ENCODE results near the gene RFC5.
A peak's percentile ranks its signal among the peaks of the same experiment; 100 is the strongest.
"Not testable (repeated sequence)": the region's sequence is repeated elsewhere in the genome, so short reads cannot be mapped to it uniquely, and the experiment has no call there.

Gene RFC5

GRCh38 chr12:118065380-118065779 is 48.9 kb downstream of the RFC5 start (continued):
- no peak for TF ChIP-seq ZNF560 (tag by site-specific recombination; IDR thresholded peaks at IDR 0.05; ENCODE audit: borderline replicate concordance)
- no peak for TF ChIP-seq KLF10 (tag by site-specific recombination; IDR thresholded peaks at IDR 0.05)
- no peak for TF ChIP-seq ZNF211 (tag by site-specific recombination; IDR thresholded peaks at IDR 0.05; ENCODE audit: low read depth)
- TF ChIP-seq GLIS1 (tag by site-specific recombination; IDR thresholded peaks at IDR 0.05) = no peak
- TF ChIP-seq ZNF426 (tag by site-specific recombination; IDR thresholded peaks at IDR 0.05) = no peak
- TF ChIP-seq ZNF747 (tag by site-specific recombination; IDR thresholded peaks at IDR 0.05) = no peak
- TF ChIP-seq OSR2 (tag by site-specific recombination; IDR thresholded peaks at IDR 0.05) = no peak

GRCh38 chr12:118068445-118068844 is 51.9 kb downstream of the RFC5 start:
- CTCF ChIA-PET = interaction anchor here (0.5 to 5.3 kb wide), 2 partner anchors 13 to 213 kb away, joined by 6 to 44 read pairs; no protein-coding TSS in a partner anchor
- Histone ChIP-seq H3K4me3 (ENCODE audit: low read depth, low read length) (no peak overlapping the region), H3K27ac (ENCODE audit: extremely low read depth, low read depth, low read length) (no peak overlapping the region), H3K9me3 (ENCODE audit: control insufficient read depth, insufficient read depth, low read depth, low read length) (no peaks in the 10 kb centered on the region), H3K4me1 (ENCODE audit: control insufficient read depth, insufficient read depth, low read length) (no peaks in the 10 kb centered on the region), H3K36me3 (ENCODE audit: control insufficient read depth in 2 of 2, insufficient read depth in 1 of 2, low read length in 2 of 2) (peaks cover 0 to under 1% of the 10 kb centered on the region in 2 experiments; a peak in 1 of 3 replicates)
- POLR2A ChIA-PET = interaction anchor here (0.6 kb wide), 1 partner anchor 32 kb away, joined by 3 read pairs; no protein-coding TSS in a partner anchor
- TF ChIP-seq ZNF654 (tag by site-specific recombination; IDR thresholded peaks at IDR 0.05; ENCODE audit: low read depth) (no peak), TRIM28 (IDR thresholded peaks at IDR 0.05; ENCODE audit: borderline replicate concordance, low read length) (no peak), ATF2 (tag by site-specific recombination; IDR thresholded peaks at IDR 0.05; ENCODE audit: low read depth) (peak; percentile 81), ZNF513 (tag by site-specific recombination; IDR thresholded peaks at IDR 0.05) (peak; percentile 85)

GRCh38 chr12:118070650-118071049 is 54.1 kb downstream of the RFC5 start:
- POLR2A ChIA-PET = interaction anchor here (0.8 kb wide), 1 partner anchor 9 kb away, joined by 7 read pairs; no protein-coding TSS in a partner anchor
- Histone ChIP-seq H3K27ac (ENCODE audit: extremely low read depth, low read depth, low read length) (no peak overlapping the region), H3K4me1 (ENCODE audit: control insufficient read depth, insufficient read depth, low read length) (no peaks in the 10 kb centered on the region), H3K36me3 (ENCODE audit: control insufficient read depth in 2 of 2, insufficient read depth in 1 of 2, low read length in 2 of 2) (peaks cover 0 to 2% of the 10 kb centered on the region in 2 experiments; a peak in 1 of 3 replicates), H3K9me3 (ENCODE audit: control insufficient read depth, insufficient read depth, low read depth, low read length) (no peaks in the 10 kb centered on the region), H3K4me3 (ENCODE audit: low read depth, low read length) (no peak overlapping the region)
- no peak for TF ChIP-seq OVOL3 (tag by site-specific recombination; IDR thresholded peaks at IDR 0.05)
- no peak for TF ChIP-seq ZNF596 (tag by site-specific recombination; IDR thresholded peaks at IDR 0.05)
- CTCF ChIA-PET = interaction anchor here (1.2 kb wide), 1 partner anchor 11 kb away, joined by 3 read pairs; no protein-coding TSS in a partner anchor

- CTCF ChIA-PET = interaction anchor here (0.7 kb wide), 1 partner anchor 19 kb away, joined by 3 read pairs; no protein-coding TSS in a partner anchor
- POLR2A ChIA-PET = no interaction called here
These were observed 57.3 kb downstream of the RFC5 start for GRCh38 chr12:118073768-118074167.

GRCh38 chr12:118081521-118081920 is 65.0 kb downstream of the RFC5 start:
- CTCF ChIA-PET; POLR2A ChIA-PET; H3K4me1 ChIP-seq (ENCODE audit: control insufficient read depth, insufficient read depth, low read length); H3K27ac ChIP-seq (ENCODE audit: extremely low read depth, low read depth, low read length); H3K9me3 ChIP-seq (ENCODE audit: control insufficient read depth, insufficient read depth, low read depth, low read length); H3K4me3 ChIP-seq (ENCODE audit: low read depth, low read length): not testable (repeated sequence)
- peaks cover 0 to 13% of the 10 kb centered on the region in 2 experiments; a peak in 2 of 3 replicates for H3K36me3 ChIP-seq (ENCODE audit: control insufficient read depth in 2 of 2, insufficient read depth in 1 of 2, low read length in 2 of 2)

More at GRCh38 chr12:118073768-118074167, 57.3 kb downstream of the RFC5 start:
- H3K4me3 ChIP-seq (ENCODE audit: low read depth, low read length) = no peak overlapping the region
- no peaks in the 10 kb centered on the region for H3K9me3 ChIP-seq (ENCODE audit: control insufficient read depth, insufficient read depth, low read depth, low read length)
- no peaks in the 10 kb centered on the region for H3K4me1 ChIP-seq (ENCODE audit: control insufficient read depth, insufficient read depth, low read length)
- peak; percentile 93 for TF ChIP-seq GLIS1 (tag by site-specific recombination; IDR thresholded peaks at IDR 0.05)
- no peak for TF ChIP-seq ZNF768 (tag by site-specific recombination; IDR thresholded peaks at IDR 0.05)
- TF ChIP-seq ZIC2 (tag by site-specific recombination; IDR thresholded peaks at IDR 0.05) = peak; percentile 39; the same call in 1 of the 2 replicates
- TF ChIP-seq ZNF747 (tag by site-specific recombination; IDR thresholded peaks at IDR 0.05) = no peak
- H3K36me3 ChIP-seq (ENCODE audit: control insufficient read depth in 2 of 2, insufficient read depth in 1 of 2, low read length in 2 of 2) = peaks cover 0 to 8% of the 10 kb centered on the region in 2 experiments; a peak in 1 of 3 replicates
- H3K27ac ChIP-seq (ENCODE audit: extremely low read depth, low read depth, low read length) = no peak overlapping the region
